ENCODE data around the gene KLK14.

GRCh38 chr19:51127032-51127431, 44.3 kb upstream of the KLK14 start:
- TF ChIP-seq POLR2A (IDR thresholded peaks at IDR 0.05; ENCODE audit: low read length), result no peak
- no peak for TF ChIP-seq GATA1 (IDR thresholded peaks at IDR 0.05; ENCODE audit: low read depth, low read length)
